ENCODE measurements around the gene GATA1. TPM values are rescaled to one million over a fixed set of nuclear protein-coding genes. Genes with fewer than 3 reads are reported as not detected.

GATA1 gene
- total RNA-seq, 3 donors from 2014 or later, result not detected

GRCh38 chrX:48782795-48783194 is 3.6 kb upstream of the GATA1 start:
- peaks cover 0 to 46% of the 10 kb centered on the region in 2 donors for H3K27me3 ChIP-seq
- no peaks in the 10 kb centered on the region for H3K36me3 ChIP-seq
- no peaks in the 10 kb centered on the region for H3K4me1 ChIP-seq
- H3K9me3 ChIP-seq, result no peaks in the 10 kb centered on the region
- TF ChIP-seq, protein P1, sequence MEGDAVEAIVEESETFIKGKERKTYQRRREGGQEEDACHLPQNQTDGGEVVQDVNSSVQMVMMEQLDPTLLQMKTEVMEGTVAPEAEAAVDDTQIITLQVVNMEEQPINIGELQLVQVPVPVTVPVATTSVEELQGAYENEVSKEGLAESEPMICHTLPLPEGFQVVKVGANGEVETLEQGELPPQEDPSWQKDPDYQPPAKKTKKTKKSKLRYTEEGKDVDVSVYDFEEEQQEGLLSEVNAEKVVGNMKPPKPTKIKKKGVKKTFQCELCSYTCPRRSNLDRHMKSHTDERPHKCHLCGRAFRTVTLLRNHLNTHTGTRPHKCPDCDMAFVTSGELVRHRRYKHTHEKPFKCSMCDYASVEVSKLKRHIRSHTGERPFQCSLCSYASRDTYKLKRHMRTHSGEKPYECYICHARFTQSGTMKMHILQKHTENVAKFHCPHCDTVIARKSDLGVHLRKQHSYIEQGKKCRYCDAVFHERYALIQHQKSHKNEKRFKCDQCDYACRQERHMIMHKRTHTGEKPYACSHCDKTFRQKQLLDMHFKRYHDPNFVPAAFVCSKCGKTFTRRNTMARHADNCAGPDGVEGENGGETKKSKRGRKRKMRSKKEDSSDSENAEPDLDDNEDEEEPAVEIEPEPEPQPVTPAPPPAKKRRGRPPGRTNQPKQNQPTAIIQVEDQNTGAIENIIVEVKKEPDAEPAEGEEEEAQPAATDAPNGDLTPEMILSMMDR (IDR thresholded peaks at IDR 0.05), result no peak
- no peak for TF ChIP-seq POLR2AphosphoS5 (IDR thresholded peaks at IDR 0.05)
- TF ChIP-seq POLR2A (IDR thresholded peaks at IDR 0.05), result no peak
- no peak overlapping the region for H3K4me3 ChIP-seq
- no peak overlapping the region for H3K27ac ChIP-seq
- intact Hi-C loops (cut with DNase I; ENCODE audit: low total_unique reads), result no loop called here
- no peak for DNase-seq (ENCODE audit: low spot score in 2 of 2)

- intact Hi-C loops (cut with DNase I; ENCODE audit: low total_unique reads), result no loop called here
- TF ChIP-seq POLR2A (IDR thresholded peaks at IDR 0.05) (no peak), POLR2AphosphoS5 (IDR thresholded peaks at IDR 0.05) (no peak)
- DNase-seq (ENCODE audit: low spot score in 2 of 2), result no peak
Measured at GRCh38 chrX:48784726-48785125, 1.7 kb upstream of the GATA1 start.

GRCh38 chrX:48785186-48785539 is 1.2 kb upstream of the GATA1 start:
- H3K27me3 ChIP-seq, result peaks cover 0 to 53% of the 10 kb centered on the region in 2 donors
- no peak overlapping the region for H3K27ac ChIP-seq
- H3K36me3 ChIP-seq, result no peaks in the 10 kb centered on the region
- H3K4me3 ChIP-seq, result no peak overlapping the region
- intact Hi-C loops (cut with DNase I; ENCODE audit: low total_unique reads), result no loop called here
- no peak for DNase-seq (ENCODE audit: low spot score in 2 of 2)
- TF ChIP-seq, protein P1 (IDR thresholded peaks at IDR 0.05), result no peak
- TF ChIP-seq POLR2A (IDR thresholded peaks at IDR 0.05) (no peak), POLR2AphosphoS5 (IDR thresholded peaks at IDR 0.05) (no peak)
- no peaks in the 10 kb centered on the region for H3K4me1 ChIP-seq
- H3K9me3 ChIP-seq, result no peaks in the 10 kb centered on the region

More at GRCh38 chrX:48784726-48785125, 1.7 kb upstream of the GATA1 start:
- no peak overlapping the region for H3K4me3 ChIP-seq
- H3K27ac ChIP-seq, result no peak overlapping the region
- H3K4me1 ChIP-seq, result no peaks in the 10 kb centered on the region
- no peaks in the 10 kb centered on the region for H3K36me3 ChIP-seq
- peaks cover 0 to 48% of the 10 kb centered on the region in 2 donors for H3K27me3 ChIP-seq
- H3K9me3 ChIP-seq, result no peaks in the 10 kb centered on the region

DNA sequence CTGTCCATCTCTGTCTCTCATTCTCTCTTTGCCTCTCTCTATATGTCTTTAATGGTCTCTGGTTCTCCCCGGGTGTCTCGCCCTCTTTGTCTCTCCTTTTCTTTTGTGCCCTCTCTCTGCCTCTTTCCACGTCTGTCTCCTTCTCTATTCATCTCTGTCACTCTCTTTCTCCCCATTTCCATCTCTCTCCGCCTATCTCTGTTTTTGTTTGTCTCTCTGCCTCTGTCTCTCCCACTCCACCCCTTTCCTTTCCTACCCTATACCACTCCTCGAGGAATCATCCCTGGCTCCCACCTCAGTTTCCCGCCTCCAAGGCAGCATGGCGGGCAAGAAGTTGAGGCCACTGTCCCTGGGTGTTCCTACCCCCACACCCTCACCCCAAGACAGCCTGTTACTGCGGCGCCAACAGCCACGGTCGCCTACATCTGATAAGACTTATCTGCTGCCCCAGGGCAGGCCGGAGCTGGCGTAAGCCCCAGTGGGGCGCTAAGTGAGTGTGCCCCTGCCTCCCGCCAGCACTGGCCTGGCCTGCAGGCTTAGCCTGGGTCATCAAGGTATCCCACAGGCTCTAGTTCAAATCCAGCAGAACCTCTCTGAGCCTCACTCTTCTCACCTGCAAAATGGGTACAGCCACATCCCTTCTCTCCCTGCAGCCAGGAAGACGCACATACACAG is 713 bp upstream of the GATA1 start:
- intact Hi-C loops (cut with DNase I; ENCODE audit: low total_unique reads), result no loop called here
- H3K4me3 ChIP-seq, result no peak overlapping the region
- H3K4me1 ChIP-seq, result no peaks in the 10 kb centered on the region
- peaks cover 0 to 58% of the 10 kb centered on the region in 2 donors for H3K27me3 ChIP-seq
- no peaks in the 10 kb centered on the region for H3K36me3 ChIP-seq
- no peak overlapping the region for H3K27ac ChIP-seq
- TF ChIP-seq, protein P1 (IDR thresholded peaks at IDR 0.05), result no peak
- TF ChIP-seq POLR2A (IDR thresholded peaks at IDR 0.05), result no peak
- TF ChIP-seq POLR2AphosphoS5 (IDR thresholded peaks at IDR 0.05), result no peak
- no peaks in the 10 kb centered on the region for H3K9me3 ChIP-seq
- DNase-seq (ENCODE audit: low spot score in 2 of 2), result no peak

GRCh38 chrX:48786825-48787504 is 575 bp downstream of the GATA1 start:
- intact Hi-C loops (cut with DNase I; ENCODE audit: low total_unique reads), result no loop called here
- peaks cover 0 to 63% of the 10 kb centered on the region in 2 donors for H3K27me3 ChIP-seq
- H3K4me3 ChIP-seq, result no peak overlapping the region
- H3K27ac ChIP-seq, result no peak overlapping the region
- TF ChIP-seq, protein P1 (IDR thresholded peaks at IDR 0.05), result no peak
- TF ChIP-seq POLR2A (IDR thresholded peaks at IDR 0.05), result no peak
- TF ChIP-seq POLR2AphosphoS5 (IDR thresholded peaks at IDR 0.05), result no peak
- H3K9me3 ChIP-seq, result no peaks in the 10 kb centered on the region
- H3K4me1 ChIP-seq, result no peaks in the 10 kb centered on the region
- no peak for DNase-seq (ENCODE audit: low spot score in 2 of 2)
- H3K36me3 ChIP-seq, result no peaks in the 10 kb centered on the region

Data from breast epithelium (tissue), 4 donors.